Stimulated activated CD4-positive, alpha-beta T cell treated with anti-CD3 and anti-CD28 coated beads, Interleukin-1b, Interleukin-23, amount 100 ng/mL, for 24 hours (primary cell): ENCODE results near the gene WDFY4.

ENCODE experiments used
- DNase-seq, 4 experiments: peaks; one replicate each; pipeline ENCODE4 v3.0.0-alpha.2; 2020; ENCODE audit warnings: low read depth in 4 of 4, low spot score in 1 of 4

The WDFY4 gene

DNA sequence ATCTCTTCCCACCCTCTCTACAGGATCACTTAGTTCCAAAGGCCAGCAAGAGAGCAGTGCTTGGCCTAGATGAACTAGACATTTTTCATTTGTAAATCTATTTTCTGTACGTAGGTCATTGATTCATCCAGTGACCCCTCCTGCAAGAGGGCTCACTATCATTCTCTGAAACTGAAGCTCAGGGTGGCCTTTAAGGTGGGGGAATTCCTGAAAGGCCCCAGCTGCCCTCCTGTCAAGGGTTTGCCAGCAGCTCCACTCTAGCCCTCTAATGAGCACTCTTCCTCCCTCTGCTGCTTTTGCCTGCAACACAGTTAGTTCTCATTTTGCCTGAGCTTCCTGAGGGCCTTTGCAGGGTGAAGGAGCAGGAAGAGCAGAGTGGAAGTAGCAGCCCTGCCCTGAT lies 213.8 kb downstream of the WDFY4 start:
- no peak for DNase-seq

DNA sequence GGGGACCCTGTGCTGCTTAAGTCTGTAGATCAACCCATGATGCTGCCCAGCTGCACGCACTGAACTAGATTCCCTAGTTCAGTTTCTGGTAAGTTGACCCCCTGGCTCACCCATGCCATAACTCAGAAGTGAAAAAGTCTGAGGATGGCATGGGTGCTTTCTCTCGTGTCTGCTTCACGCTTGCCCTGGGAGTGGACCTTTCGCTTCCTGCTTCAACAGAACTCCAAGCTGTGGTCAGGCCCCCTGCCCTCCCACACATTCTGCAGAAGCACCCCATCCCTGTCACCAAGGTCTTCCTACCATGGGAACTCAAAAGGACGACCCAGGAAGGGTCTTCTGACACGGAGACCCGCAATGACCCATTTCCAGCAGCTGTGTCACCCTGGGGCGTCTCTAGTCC lies 215.1 kb downstream of the WDFY4 start:
- DNase-seq, result no peak

GRCh38 chr10:48900371-48900801 lies 215.7 kb downstream of the WDFY4 start:
- no peak for DNase-seq

DNA sequence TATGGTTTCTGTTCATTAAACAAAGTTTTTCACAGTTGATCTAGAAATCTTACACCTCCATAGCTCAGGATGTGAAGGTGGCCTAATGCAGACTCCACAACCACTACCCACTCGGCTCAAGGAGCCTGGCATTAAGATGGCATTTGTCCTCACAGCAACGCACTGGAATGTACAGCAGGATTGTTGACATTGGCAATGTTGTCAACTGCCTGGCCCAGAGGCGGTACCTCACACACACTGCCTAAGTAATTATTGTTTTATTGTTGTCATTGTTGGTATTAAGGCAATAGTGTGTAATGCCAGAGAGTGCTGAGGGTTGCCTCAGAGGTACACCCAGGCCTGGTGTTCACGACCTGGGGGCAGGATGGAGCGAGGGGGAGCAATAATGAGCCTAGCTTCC lies 216.6 kb downstream of the WDFY4 start:
- no peak for DNase-seq

DNA sequence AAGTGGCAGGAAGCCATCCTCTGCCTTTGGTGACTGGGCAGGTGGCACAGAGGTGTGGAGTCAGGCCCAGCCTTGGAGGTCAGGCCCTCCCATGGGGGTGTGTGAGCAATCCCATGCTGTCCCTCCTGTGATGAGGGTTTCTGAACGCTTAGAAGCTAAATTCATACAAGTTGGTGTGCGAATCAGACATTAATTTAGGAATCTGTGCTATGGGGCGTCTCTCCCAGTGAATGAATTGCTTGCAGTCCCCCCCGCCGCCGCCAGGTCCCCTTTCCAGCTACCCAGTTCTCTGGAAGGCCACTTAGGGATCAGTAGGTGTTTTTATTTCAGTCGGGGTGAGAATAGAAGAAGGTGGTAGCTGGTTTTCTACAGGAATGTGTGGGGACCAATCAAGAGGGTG lies 217.4 kb downstream of the WDFY4 start:
- no peak for DNase-seq

- DNase-seq, result no peak
These were observed 218.5 kb downstream of the WDFY4 start for GRCh38 chr10:48903151-48903550.

DNA sequence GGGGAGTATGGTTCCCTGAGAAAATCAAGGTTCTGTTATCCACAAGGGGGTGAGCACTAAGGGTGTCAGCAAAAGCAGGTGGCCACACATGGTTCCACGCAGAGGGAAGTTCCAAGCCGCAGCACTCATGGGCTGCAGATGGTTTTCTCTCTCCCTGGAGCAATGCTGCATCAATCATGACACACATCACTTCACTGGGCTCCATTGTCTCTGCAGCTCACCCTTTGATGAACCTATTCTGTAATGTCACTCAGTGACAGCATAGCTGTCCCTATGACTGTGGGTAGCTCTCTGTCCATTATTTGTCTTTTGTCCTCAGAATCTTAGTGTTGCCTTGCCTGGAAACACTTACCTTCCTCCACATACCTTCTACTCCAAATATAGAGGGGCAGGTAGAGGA lies 220.2 kb downstream of the WDFY4 start:
- DNase-seq, result no peak

GRCh38 chr10:48905311-48905710 lies 220.6 kb downstream of the WDFY4 start:
- no peak for DNase-seq

GRCh38 chr10:48906841-48907240 lies 222.2 kb downstream of the WDFY4 start:
- DNase-seq, result no peak

DNA sequence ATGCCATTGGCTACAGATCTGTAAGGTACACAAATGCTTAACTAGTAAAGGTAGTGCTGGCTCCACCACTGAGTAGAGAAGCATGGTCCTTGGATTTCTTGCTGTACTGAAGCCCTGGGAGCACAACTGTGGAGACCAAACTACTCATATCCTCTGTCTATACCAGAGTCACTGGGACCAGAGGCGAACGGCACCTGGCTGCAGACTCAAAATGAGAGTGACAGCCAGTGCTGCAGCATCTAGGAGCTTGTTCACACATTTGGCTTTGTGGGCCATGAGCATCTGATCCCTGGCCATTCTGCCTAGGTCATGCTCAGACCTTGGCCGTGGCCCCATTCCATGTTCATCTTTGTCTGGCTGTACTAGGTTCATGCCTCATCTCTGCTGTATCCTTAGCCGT lies 223.1 kb downstream of the WDFY4 start:
- no peak for DNase-seq

DNA sequence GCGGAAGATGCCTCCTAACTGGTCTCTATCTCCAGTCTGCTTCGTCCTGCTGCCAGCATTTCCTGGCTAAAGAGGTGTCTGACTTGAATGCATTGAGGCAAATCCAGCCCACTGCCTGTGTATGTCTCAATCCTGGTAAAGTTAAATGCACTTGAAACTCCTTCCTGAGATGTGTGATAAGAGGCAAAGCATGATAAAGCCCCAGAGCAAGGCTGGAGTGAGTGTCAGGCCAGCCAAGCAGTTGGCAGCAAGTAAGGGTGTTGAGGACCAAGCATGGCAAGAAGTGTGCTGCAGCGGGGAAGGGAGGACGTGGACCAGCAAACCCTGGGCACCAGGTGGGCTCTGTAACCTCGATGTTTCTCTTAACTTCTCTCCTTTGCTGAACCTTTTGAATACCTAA lies 225.9 kb downstream of the WDFY4 start:
- DNase-seq, result no peak

DNA sequence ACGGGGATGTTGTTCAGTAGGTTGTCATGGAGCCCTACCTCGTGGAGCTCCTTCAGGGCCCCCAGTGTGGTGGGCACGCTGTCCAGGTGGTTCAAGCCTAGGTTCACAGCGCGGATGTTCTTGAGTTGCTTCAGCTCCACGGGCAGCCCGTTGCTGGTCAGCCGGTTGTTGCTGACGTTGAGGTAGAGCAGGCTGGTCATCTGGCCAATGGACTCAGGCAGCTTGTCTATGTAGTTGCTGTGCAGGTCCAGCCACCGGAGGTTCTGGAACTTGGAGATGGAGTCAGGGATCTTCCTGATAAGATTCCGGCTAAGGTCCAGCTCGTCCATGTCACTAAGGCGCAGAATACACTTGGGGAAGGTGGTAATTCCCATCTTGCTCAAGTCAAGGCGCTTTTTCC lies 229.0 kb downstream of the WDFY4 start:
- DNase-seq, result no peak

DNA sequence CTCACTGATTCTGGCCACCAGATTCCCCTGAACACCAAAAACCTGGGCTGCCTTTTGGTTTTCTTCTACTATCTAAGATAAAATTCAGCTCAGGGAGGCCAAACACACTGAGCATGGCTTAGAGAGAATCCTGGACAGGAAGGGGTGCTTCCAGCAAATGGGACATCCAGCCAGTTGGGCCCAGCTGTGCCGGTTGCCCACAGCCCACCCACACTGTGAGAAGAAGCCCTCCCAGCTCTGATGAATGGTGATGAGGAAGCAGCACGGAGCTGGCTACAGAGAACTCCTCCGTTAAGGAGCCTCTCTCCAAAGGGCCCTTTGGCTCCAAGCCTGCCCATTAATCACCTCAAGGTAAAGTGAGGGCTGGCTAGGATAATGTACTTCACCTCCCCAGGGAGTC lies 239.1 kb downstream of the WDFY4 start:
- no peak for DNase-seq

DNA sequence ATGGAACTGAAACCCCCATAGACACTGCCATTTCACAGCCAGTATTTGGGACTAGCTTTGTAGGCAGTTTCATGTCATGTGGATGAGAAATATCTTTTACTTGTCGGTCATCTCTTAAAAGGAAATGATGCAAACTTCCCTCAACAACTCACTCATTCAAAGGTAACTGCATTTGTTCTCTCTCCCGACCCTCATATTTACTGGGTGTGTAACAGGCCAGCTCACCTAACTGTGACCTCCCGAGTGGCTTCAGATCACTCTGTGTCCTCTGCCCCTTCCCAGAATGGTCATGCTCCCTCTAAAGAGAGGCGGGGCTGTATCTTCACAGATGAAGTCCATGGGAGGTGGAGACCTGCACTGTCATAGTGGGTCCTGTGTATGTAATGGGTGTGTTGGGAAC lies 240.3 kb downstream of the WDFY4 start:
- no peak for DNase-seq

GRCh38 chr10:48926255-48926654 lies 241.6 kb downstream of the WDFY4 start:
- no peak for DNase-seq

GRCh38 chr10:48926764-48927540 lies 242.3 kb downstream of the WDFY4 start:
- no peak for DNase-seq

- no peak for DNase-seq
These were observed 244.8 kb downstream of the WDFY4 start for GRCh38 chr10:48929413-48929990.

- DNase-seq, result no peak
These were observed 246.5 kb downstream of the WDFY4 start for GRCh38 chr10:48931188-48931587.

GRCh38 chr10:48932831-48933664 lies 248.4 kb downstream of the WDFY4 start:
- DNase-seq, result no peak

DNA sequence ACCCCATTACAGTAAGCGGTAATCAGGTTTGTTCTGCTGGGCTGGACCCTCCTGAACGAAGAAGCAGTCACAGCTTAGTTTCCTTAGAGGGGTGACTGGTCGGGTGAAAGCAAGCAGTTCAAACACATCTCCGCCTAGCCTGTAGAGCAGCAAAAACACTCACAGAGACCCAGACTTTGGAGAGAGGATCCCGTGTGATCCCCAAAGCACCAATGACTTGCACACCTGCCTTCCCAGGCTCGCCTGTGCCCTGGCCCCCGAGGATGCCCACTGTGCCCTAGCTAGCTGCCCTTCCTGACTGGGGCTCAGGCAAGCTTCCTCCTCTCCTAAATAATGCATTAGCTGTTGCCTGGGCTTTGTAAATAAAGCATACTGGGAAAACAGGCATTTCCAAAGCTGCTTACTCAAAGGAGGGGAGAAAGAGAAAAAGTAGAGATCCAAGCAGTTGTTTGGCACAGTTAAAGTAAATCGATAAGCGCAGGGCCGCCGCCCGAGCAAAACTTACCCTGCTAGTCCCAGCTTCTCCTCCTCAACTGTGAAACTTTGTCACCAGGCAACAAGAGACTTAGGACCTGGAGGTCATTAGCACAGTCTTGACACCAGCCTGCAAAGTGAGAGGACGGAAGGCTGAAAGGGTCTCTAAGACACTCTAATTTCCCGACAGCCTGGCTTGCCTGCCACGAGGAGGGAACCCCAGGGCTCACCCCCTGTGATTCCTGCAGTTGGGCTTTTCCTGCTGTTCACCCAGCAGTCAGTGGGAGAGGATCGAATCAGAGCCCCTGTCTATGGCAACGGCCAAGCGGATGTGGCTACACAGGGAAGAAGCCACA lies 250.2 kb downstream of the WDFY4 start:
- DNase-seq, result no peak

GRCh38 chr10:48935577-48935976 lies 250.9 kb downstream of the WDFY4 start:
- no peak for DNase-seq
